ENCODE results near the gene PRKACG.

The PRKACG gene

DNA sequence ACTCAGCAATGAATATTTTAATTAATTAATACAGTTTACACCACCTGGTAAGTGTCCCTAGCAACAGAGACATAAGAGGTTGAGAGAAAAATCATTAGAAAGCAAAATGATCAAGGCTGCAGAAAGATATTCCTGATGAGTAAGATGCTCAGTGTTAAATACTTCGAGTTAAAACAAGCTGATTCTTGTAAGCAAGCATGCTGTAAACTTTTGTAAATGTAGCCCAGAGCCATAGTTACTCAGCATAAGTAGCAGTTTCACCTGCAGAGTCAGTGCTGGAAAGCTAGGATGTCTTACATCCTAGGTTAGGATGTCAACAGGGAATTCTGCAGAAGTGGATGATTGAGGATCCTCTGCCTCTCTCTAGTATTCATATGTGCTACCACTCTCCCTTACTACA is 4.2 kb downstream of the PRKACG start:
- H3K4me3 ChIP-seq (ENCODE audit: insufficient read depth, low read length, poor library complexity, severe bottlenecking): no peak overlapping the region
- no peaks in the 10 kb centered on the region for H3K9me3 ChIP-seq (ENCODE audit: insufficient read depth, low read length)
- H3K27ac ChIP-seq (ENCODE audit: low read depth, low read length): no peak overlapping the region
- no peak overlapping the region for H3K9ac ChIP-seq (ENCODE audit: low read length)
- H3K36me3 ChIP-seq (ENCODE audit: low read length): no peaks in the 10 kb centered on the region
- no peaks in the 10 kb centered on the region for H3F3A ChIP-seq (ENCODE audit: insufficient read depth)
- no peaks in the 10 kb centered on the region for H4K20me1 ChIP-seq (ENCODE audit: low read depth, low read length)
- H3K27me3 ChIP-seq (ENCODE audit: low read length): no peaks in the 10 kb centered on the region
- no peak overlapping the region for H3K4me2 ChIP-seq (ENCODE audit: low read depth, low read length, poor library complexity, severe bottlenecking)
- TF ChIP-seq EZH2phosphoT487 (conservative IDR thresholded peaks at IDR 0.05; ENCODE audit: low read length): no peak
- TF ChIP-seq, protein P1, sequence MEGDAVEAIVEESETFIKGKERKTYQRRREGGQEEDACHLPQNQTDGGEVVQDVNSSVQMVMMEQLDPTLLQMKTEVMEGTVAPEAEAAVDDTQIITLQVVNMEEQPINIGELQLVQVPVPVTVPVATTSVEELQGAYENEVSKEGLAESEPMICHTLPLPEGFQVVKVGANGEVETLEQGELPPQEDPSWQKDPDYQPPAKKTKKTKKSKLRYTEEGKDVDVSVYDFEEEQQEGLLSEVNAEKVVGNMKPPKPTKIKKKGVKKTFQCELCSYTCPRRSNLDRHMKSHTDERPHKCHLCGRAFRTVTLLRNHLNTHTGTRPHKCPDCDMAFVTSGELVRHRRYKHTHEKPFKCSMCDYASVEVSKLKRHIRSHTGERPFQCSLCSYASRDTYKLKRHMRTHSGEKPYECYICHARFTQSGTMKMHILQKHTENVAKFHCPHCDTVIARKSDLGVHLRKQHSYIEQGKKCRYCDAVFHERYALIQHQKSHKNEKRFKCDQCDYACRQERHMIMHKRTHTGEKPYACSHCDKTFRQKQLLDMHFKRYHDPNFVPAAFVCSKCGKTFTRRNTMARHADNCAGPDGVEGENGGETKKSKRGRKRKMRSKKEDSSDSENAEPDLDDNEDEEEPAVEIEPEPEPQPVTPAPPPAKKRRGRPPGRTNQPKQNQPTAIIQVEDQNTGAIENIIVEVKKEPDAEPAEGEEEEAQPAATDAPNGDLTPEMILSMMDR (IDR thresholded peaks at IDR 0.05; ENCODE audit: insufficient read depth, low read length, poor library complexity, severe bottlenecking): no peak
- H2AFZ ChIP-seq (ENCODE audit: low read depth, low read length, severe bottlenecking): no peak overlapping the region
- H3K79me2 ChIP-seq (ENCODE audit: insufficient read depth, low read length): no peaks in the 10 kb centered on the region
- no peaks in the 10 kb centered on the region for H3K9me2 ChIP-seq (replicated peaks; ENCODE audit: insufficient read depth, low read length)

DNA sequence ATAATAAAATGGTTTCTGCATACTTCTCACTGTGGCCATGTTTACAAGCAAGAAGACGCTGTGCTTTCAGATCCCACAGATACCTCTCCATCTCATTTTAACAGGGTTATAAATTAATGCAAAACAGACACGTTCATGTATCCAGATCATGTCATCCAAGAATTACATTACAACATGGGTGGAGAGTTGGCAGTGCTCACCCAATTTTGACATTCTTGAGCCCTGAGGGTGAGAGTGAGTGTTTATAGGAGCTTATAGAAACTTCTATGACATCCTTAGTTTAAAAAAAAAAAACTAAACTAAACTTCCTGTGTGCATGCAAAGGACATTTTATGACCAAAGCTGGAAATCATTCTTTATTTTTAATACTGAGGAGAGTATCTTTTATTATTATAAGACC is 9.1 kb downstream of the PRKACG start:
- Histone ChIP-seq H3K9ac (ENCODE audit: low read length) (no peak overlapping the region), H4K20me1 (ENCODE audit: low read depth, low read length) (no peaks in the 10 kb centered on the region), H3K27ac (ENCODE audit: low read depth, low read length) (no peak overlapping the region), H3K79me2 (ENCODE audit: insufficient read depth, low read length) (no peaks in the 10 kb centered on the region), H3F3A (ENCODE audit: insufficient read depth) (no peaks in the 10 kb centered on the region), H3K9me3 (ENCODE audit: insufficient read depth, low read length) (no peaks in the 10 kb centered on the region), H3K27me3 (ENCODE audit: low read length) (no peaks in the 10 kb centered on the region), H3K9me2 (replicated peaks; ENCODE audit: insufficient read depth, low read length) (no peaks in the 10 kb centered on the region), H2AFZ (ENCODE audit: low read depth, low read length, severe bottlenecking) (no peak overlapping the region), H3K4me3 (ENCODE audit: insufficient read depth, low read length, poor library complexity, severe bottlenecking) (no peak overlapping the region), H3K36me3 (ENCODE audit: low read length) (no peaks in the 10 kb centered on the region), H3K4me2 (ENCODE audit: low read depth, low read length, poor library complexity, severe bottlenecking) (no peak overlapping the region)
- no peak for TF ChIP-seq EZH2phosphoT487 (conservative IDR thresholded peaks at IDR 0.05; ENCODE audit: low read length)
- TF ChIP-seq, protein P1 (IDR thresholded peaks at IDR 0.05; ENCODE audit: insufficient read depth, low read length, poor library complexity, severe bottlenecking): no peak

DNA sequence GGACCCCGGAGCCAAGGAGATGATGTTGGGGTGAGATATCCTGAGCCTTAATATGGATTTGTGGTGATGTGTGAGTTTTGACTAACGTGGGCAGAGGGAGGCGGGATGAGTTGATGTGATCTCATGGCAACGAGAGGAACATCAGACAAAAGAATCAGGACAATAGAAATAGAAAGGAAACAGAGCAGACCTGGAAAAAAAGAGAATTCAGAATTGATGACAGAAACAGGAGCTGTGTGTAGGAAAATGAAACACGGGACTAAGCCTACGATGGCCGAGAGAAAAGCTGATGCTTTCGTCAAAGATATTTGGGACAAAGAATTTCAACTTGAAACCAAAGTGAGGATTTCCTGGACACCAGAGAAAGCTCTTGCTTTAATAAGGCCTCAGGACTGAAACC is 10.9 kb downstream of the PRKACG start:
- no peaks in the 10 kb centered on the region for H3F3A ChIP-seq (ENCODE audit: insufficient read depth)
- no peak overlapping the region for H3K9ac ChIP-seq (ENCODE audit: low read length)
- no peaks in the 10 kb centered on the region for H4K20me1 ChIP-seq (ENCODE audit: low read depth, low read length)
- no peak overlapping the region for H3K27ac ChIP-seq (ENCODE audit: low read depth, low read length)
- no peak overlapping the region for H2AFZ ChIP-seq (ENCODE audit: low read depth, low read length, severe bottlenecking)
- H3K9me3 ChIP-seq (ENCODE audit: insufficient read depth, low read length): no peaks in the 10 kb centered on the region
- no peak overlapping the region for H3K4me2 ChIP-seq (ENCODE audit: low read depth, low read length, poor library complexity, severe bottlenecking)
- H3K36me3 ChIP-seq (ENCODE audit: low read length): no peaks in the 10 kb centered on the region
- no peak overlapping the region for H3K4me3 ChIP-seq (ENCODE audit: insufficient read depth, low read length, poor library complexity, severe bottlenecking)
- TF ChIP-seq, protein P1 (IDR thresholded peaks at IDR 0.05; ENCODE audit: insufficient read depth, low read length, poor library complexity, severe bottlenecking): no peak
- TF ChIP-seq EZH2phosphoT487 (conservative IDR thresholded peaks at IDR 0.05; ENCODE audit: low read length): no peak
- no peaks in the 10 kb centered on the region for H3K9me2 ChIP-seq (replicated peaks; ENCODE audit: insufficient read depth, low read length)
- no peaks in the 10 kb centered on the region for H3K79me2 ChIP-seq (ENCODE audit: insufficient read depth, low read length)
- H3K27me3 ChIP-seq (ENCODE audit: low read length): no peaks in the 10 kb centered on the region
